GM18526 (cell line): ENCODE data around the gene DUSP2.

ENCODE experiments used
- POLR2A ChIP-seq: IDR thresholded peaks from 3 replicates; pipeline ENCODE4 v1.6.1; 2011; ENCODE audit not compliant: insufficient read length; ENCODE audit errors: extremely low read depth

DUSP2 gene

GRCh38 chr2:96145036-96145847 is at the start of gene DUSP2:
Gene DUSP2 (minus strand): TSS chr2:96145440. CDS start chr2:96145354, 86 bp downstream.
- peak; percentile 100 for TF ChIP-seq POLR2A

- no peak for TF ChIP-seq POLR2A
Measured at GRCh38 chr2:96191937-96192670, 46.9 kb upstream of the DUSP2 start.

- TF ChIP-seq POLR2A: no peak
Measured at GRCh38 chr2:96188821-96189526, 43.7 kb upstream of the DUSP2 start.

GRCh38 chr2:96186562-96186961 is 41.3 kb upstream of the DUSP2 start:
- TF ChIP-seq POLR2A: no peak

- no peak for TF ChIP-seq POLR2A
Measured at GRCh38 chr2:96185516-96185915, 40.3 kb upstream of the DUSP2 start.

- no peak for TF ChIP-seq POLR2A
Measured at GRCh38 chr2:96184989-96185388, 39.7 kb upstream of the DUSP2 start.

GRCh38 chr2:96184188-96184587 is 38.9 kb upstream of the DUSP2 start:
- TF ChIP-seq POLR2A: no peak

- no peak for TF ChIP-seq POLR2A
Measured at GRCh38 chr2:96181529-96181928, 36.3 kb upstream of the DUSP2 start.

- no peak for TF ChIP-seq POLR2A
Measured at GRCh38 chr2:96180521-96180920, 35.3 kb upstream of the DUSP2 start.

- TF ChIP-seq POLR2A: no peak
Measured at GRCh38 chr2:96180002-96180401, 34.8 kb upstream of the DUSP2 start.

GRCh38 chr2:96176661-96177060 is 31.4 kb upstream of the DUSP2 start:
- TF ChIP-seq POLR2A: no peak

- no peak for TF ChIP-seq POLR2A
Measured at GRCh38 chr2:96175951-96176350, 30.7 kb upstream of the DUSP2 start.

GRCh38 chr2:96174251-96175144 is 29.3 kb upstream of the DUSP2 start:
- TF ChIP-seq POLR2A: no peak

GRCh38 chr2:96171831-96172230 is 26.6 kb upstream of the DUSP2 start:
- no peak for TF ChIP-seq POLR2A

GRCh38 chr2:96170626-96171025 is 25.4 kb upstream of the DUSP2 start:
- no peak for TF ChIP-seq POLR2A

GRCh38 chr2:96169868-96170507 is 24.7 kb upstream of the DUSP2 start:
- TF ChIP-seq POLR2A: no peak
